ENCODE data around the gene IMPDH2. TPM values are rescaled to one million over a fixed set of nuclear protein-coding genes. Genes with fewer than 3 reads are reported as not detected.

Gene IMPDH2
- total RNA-seq, 2 experiments from 2014 or later = 131 to 133 TPM

- H3K27me3 Mint-ChIP-seq = no peaks in the 10 kb centered on the region
- peak overlapping the region; percentile 98 for H3K27ac Mint-ChIP-seq
- H3K9me3 Mint-ChIP-seq = no peaks in the 10 kb centered on the region
- peak; percentile 57 for DNase-seq
- peaks cover 44% of the 10 kb centered on the region for H3K36me3 Mint-ChIP-seq (ENCODE audit: low read depth)
- peaks cover 59% of the 10 kb centered on the region for H3K4me1 Mint-ChIP-seq
- CTCF ChIA-PET = interaction anchor here (0.6 to 9.4 kb wide), 10 partner anchors 7 to 334 kb away, joined by 3 to 117 read pairs (median 6); partner anchors contain the start of genes IMPDH2, P4HTM, USP19 and WDR6
- peak overlapping the region; percentile 98 for H3K4me3 Mint-ChIP-seq
- POLR2A ChIA-PET = interaction anchor here (0.6 to 15.9 kb wide), 31 partner anchors 8 to 584 kb away, joined by 3 to 309 read pairs (median 7); partner anchors contain the start of genes ARIH2, CELSR3, IMPDH2 and IP6K2
Measured at GRCh38 chr3:49020330-49021212, 8.6 kb downstream of the IMPDH2 start.

GRCh38 chr3:49019941-49020329 lies 9.3 kb downstream of the IMPDH2 start:
- Mint-ChIP-seq H3K36me3 (ENCODE audit: low read depth) (peaks cover 44% of the 10 kb centered on the region), H3K9me3 (no peaks in the 10 kb centered on the region)

GRCh38 chr3:49018707-49019006 lies 10.5 kb downstream of the IMPDH2 start:
- CTCF ChIA-PET = interaction anchor here (1.0 to 9.4 kb wide), 5 partner anchors 11 to 75 kb away, joined by 3 to 117 read pairs (median 7); partner anchors contain the start of genes IMPDH2, P4HTM, QRICH1 and WDR6
- H3K4me3 Mint-ChIP-seq = peak overlapping the region; percentile 98

More at GRCh38 chr3:49019941-49020329, 9.3 kb downstream of the IMPDH2 start:
- Mint-ChIP-seq H3K4me3 (peak overlapping the region; percentile 98), H3K27ac (peak overlapping the region; percentile 98), H3K4me1 (peaks cover 56% of the 10 kb centered on the region), H3K27me3 (no peaks in the 10 kb centered on the region)
- DNase-seq = no peak
- ChIA-PET POLR2A (interaction anchor here (1.0 to 15.9 kb wide), 18 partner anchors 8 to 396 kb away, joined by 3 to 309 read pairs (median 10); partner anchors contain the start of genes ARIH2, CELSR3, IMPDH2 and IP6K2), CTCF (interaction anchor here (0.6 to 9.4 kb wide), 5 partner anchors 9 to 334 kb away, joined by 3 to 117 read pairs (median 7); partner anchors contain the start of genes IMPDH2, P4HTM and WDR6)

GRCh38 chr3:49017971-49018706 lies 11.1 kb downstream of the IMPDH2 start, which contains the start of gene DALRD3:
Gene DALRD3, minus strand, starts transcription at chr3:49018580. Its CDS starts 16 bp downstream, at chr3:49018564.
- Mint-ChIP-seq H3K4me1 (peaks cover 44% of the 10 kb centered on the region), H3K4me3 (peak within 1 kb of the TSS; percentile 98), H3K27me3 (no peaks in the 10 kb centered on the region), H3K27ac (peak within 1 kb of the TSS; percentile 98), H3K36me3 (ENCODE audit: low read depth) (peaks cover 39% of the 10 kb centered on the region), H3K9me3 (no peaks in the 10 kb centered on the region)
- DNase-seq = peak; percentile 70
- POLR2A ChIA-PET = interaction anchor here (1.1 to 15.9 kb wide), 9 partner anchors 8 to 301 kb away, joined by 3 to 309 read pairs (median 12); partner anchors contain the start of genes IMPDH2, IP6K2, P4HTM and PRKAR2A
- CTCF ChIA-PET = interaction anchor here (0.5 to 9.4 kb wide), 7 partner anchors 9 to 98 kb away, joined by 3 to 117 read pairs (median 6); partner anchors contain the start of genes IMPDH2, P4HTM, QRICH1 and WDR6

More at GRCh38 chr3:49018707-49019006, 10.5 kb downstream of the IMPDH2 start:
- no peaks in the 10 kb centered on the region for H3K27me3 Mint-ChIP-seq
- peaks cover 38% of the 10 kb centered on the region for H3K36me3 Mint-ChIP-seq (ENCODE audit: low read depth)
- no peaks in the 10 kb centered on the region for H3K9me3 Mint-ChIP-seq
- peak overlapping the region; percentile 98 for H3K27ac Mint-ChIP-seq
- H3K4me1 Mint-ChIP-seq = peaks cover 47% of the 10 kb centered on the region
- POLR2A ChIA-PET = interaction anchor here (1.9 to 15.9 kb wide), 5 partner anchors 10 to 301 kb away, joined by 4 to 309 read pairs (median 99); partner anchors contain the start of genes IMPDH2, IP6K2, P4HTM and QRICH1
- DNase-seq = no peak

- no peaks in the 10 kb centered on the region for H3K27me3 Mint-ChIP-seq
- ChIA-PET POLR2A (interaction anchor here (0.9 to 15.9 kb wide), 8 partner anchors 9 to 411 kb away, joined by 3 to 309 read pairs (median 8); partner anchors contain the start of genes IMPDH2, NICN1, P4HTM and PRKAR2A), CTCF (interaction anchor here (0.5 to 9.4 kb wide), 7 partner anchors 9 to 581 kb away, joined by 3 to 117 read pairs (median 6); partner anchors contain the start of genes IMPDH2, P4HTM, QRICH1 and WDR6)
- peak overlapping the region; percentile 98 for H3K4me3 Mint-ChIP-seq
- no peak for DNase-seq
- H3K27ac Mint-ChIP-seq = peak overlapping the region; percentile 62
- H3K9me3 Mint-ChIP-seq = no peaks in the 10 kb centered on the region
- peaks cover 40% of the 10 kb centered on the region for H3K4me1 Mint-ChIP-seq
- peaks cover 36% of the 10 kb centered on the region for H3K36me3 Mint-ChIP-seq (ENCODE audit: low read depth)
Measured at GRCh38 chr3:49017229-49017970, 11.8 kb downstream of the IMPDH2 start.

GRCh38 chr3:49016414-49017228 lies 12.6 kb downstream of the IMPDH2 start:
- Mint-ChIP-seq H3K4me1 (peaks cover 43% of the 10 kb centered on the region), H3K27ac (peak overlapping the region; percentile 62), H3K9me3 (no peaks in the 10 kb centered on the region), H3K36me3 (ENCODE audit: low read depth) (peaks cover 43% of the 10 kb centered on the region), H3K4me3 (no peak overlapping the region), H3K27me3 (no peaks in the 10 kb centered on the region)
- ChIA-PET POLR2A (interaction anchor here (0.9 to 15.9 kb wide), 7 partner anchors 9 to 924 kb away, joined by 3 to 309 read pairs (median 12); partner anchors contain the start of genes IMPDH2, NICN1, P4HTM and QRICH1), CTCF (interaction anchor here (1.1 to 9.4 kb wide), 6 partner anchors 9 to 580 kb away, joined by 3 to 117 read pairs (median 6); partner anchors contain the start of genes IMPDH2, P4HTM, QRICH1 and WDR6)
- no peak for DNase-seq

GRCh38 chr3:49015765-49016164 lies 13.4 kb downstream of the IMPDH2 start:
- peak overlapping the region; percentile 19 for H3K27ac Mint-ChIP-seq
- no peak overlapping the region for H3K4me3 Mint-ChIP-seq
- no peak for DNase-seq
- ChIA-PET POLR2A (interaction anchor here (5.9 to 15.9 kb wide), 3 partner anchors 9 to 27 kb away, joined by 55 to 309 read pairs (median 190); partner anchors contain the start of genes IMPDH2, P4HTM and WDR6), CTCF (interaction anchor here (9.4 kb wide), 1 partner anchor 26 kb away, joined by 95 read pairs; the partner anchor contains the start of gene P4HTM)
- H3K36me3 Mint-ChIP-seq (ENCODE audit: low read depth) = peaks cover 42% of the 10 kb centered on the region
- no peaks in the 10 kb centered on the region for H3K9me3 Mint-ChIP-seq
- H3K4me1 Mint-ChIP-seq = peaks cover 41% of the 10 kb centered on the region
- H3K27me3 Mint-ChIP-seq = no peaks in the 10 kb centered on the region

GRCh38 chr3:49015072-49015471 lies 14.1 kb downstream of the IMPDH2 start:
- no peaks in the 10 kb centered on the region for H3K9me3 Mint-ChIP-seq
- H3K4me1 Mint-ChIP-seq = peaks cover 40% of the 10 kb centered on the region
- POLR2A ChIA-PET = interaction anchor here (2.0 to 15.9 kb wide), 3 partner anchors 8 to 79 kb away, joined by 10 to 309 read pairs (median 190); partner anchors contain the start of genes P4HTM, QRICH1 and WDR6
- no peak overlapping the region for H3K27ac Mint-ChIP-seq
- no peak overlapping the region for H3K4me3 Mint-ChIP-seq
- H3K27me3 Mint-ChIP-seq = no peaks in the 10 kb centered on the region
- no peak for DNase-seq
- CTCF ChIA-PET = interaction anchor here (1.6 to 9.4 kb wide), 3 partner anchors 25 to 27 kb away, joined by 8 to 95 read pairs (median 16); partner anchors contain the start of gene P4HTM
- peaks cover 35% of the 10 kb centered on the region for H3K36me3 Mint-ChIP-seq (ENCODE audit: low read depth)

- Mint-ChIP-seq H3K4me1 (peaks cover 37% of the 10 kb centered on the region), H3K27me3 (no peaks in the 10 kb centered on the region), H3K4me3 (no peak overlapping the region), H3K36me3 (ENCODE audit: low read depth) (peaks cover 38% of the 10 kb centered on the region), H3K27ac (no peak overlapping the region), H3K9me3 (no peaks in the 10 kb centered on the region)
- CTCF ChIA-PET = interaction anchor here (1.1 to 2.4 kb wide), 4 partner anchors 7 to 26 kb away, joined by 3 to 16 read pairs (median 6); partner anchors contain the start of gene P4HTM
- peak; percentile 59 for DNase-seq
- POLR2A ChIA-PET = interaction anchor here (2.0 to 15.9 kb wide), 3 partner anchors 7 to 80 kb away, joined by 10 to 190 read pairs (median 41); partner anchors contain the start of genes NDUFAF3, P4HTM and QRICH1
Measured at GRCh38 chr3:49013738-49014660, 15.2 kb downstream of the IMPDH2 start.

Data from activated CD4-positive, alpha-beta memory T cell treated with anti-CD3 and anti-CD28 coated beads, Interleukin-2, amount 10 ng/mL, durations not matched to agents 7 days and 5 days (primary cell).